ENCODE data around the gene OPCML. TPM values are rescaled to one million over a fixed set of nuclear protein-coding genes. Genes with fewer than 3 reads are reported as not detected.

OPCML gene
- polyA plus RNA-seq, 1 donor from 2014 or later, result 11.6 TPM

- Histone ChIP-seq H4K20me1 (ENCODE audit: insufficient read depth) (no peaks in the 10 kb centered on the region), H3K4me3 (ENCODE audit: low read length) (no peak overlapping the region), H3K36me3 (ENCODE audit: insufficient read depth, low read length) (no peaks in the 10 kb centered on the region), H3K27me3 (ENCODE audit: insufficient read depth, low read depth, low read length) (no peaks in the 10 kb centered on the region), H3K27ac (ENCODE audit: low read length) (no peak overlapping the region), H3K79me2 (replicated peaks; ENCODE audit: insufficient read depth, low read length) (no peaks in the 10 kb centered on the region), H3F3A (ENCODE audit: insufficient read depth, low read length, poor library complexity, severe bottlenecking) (no peaks in the 10 kb centered on the region), H3K4me2 (ENCODE audit: low read length) (no peak overlapping the region), H3K9ac (ENCODE audit: low read length) (no peak overlapping the region), H3K9me2 (ENCODE audit: insufficient read depth, low read length) (no peaks in the 10 kb centered on the region), H2AFZ (ENCODE audit: low read depth, low read length) (no peak overlapping the region), H3K9me3 (ENCODE audit: low read length) (no peaks in the 10 kb centered on the region)
- no peak for TF ChIP-seq TAF1 (IDR thresholded peaks at IDR 0.05; ENCODE audit: low read depth)
- no peak for TF ChIP-seq EP300 (conservative IDR thresholded peaks at IDR 0.05; ENCODE audit: poor library complexity, severe bottlenecking)
- TF ChIP-seq MXI1 (conservative IDR thresholded peaks at IDR 0.05; ENCODE audit: poor library complexity, severe bottlenecking), result no peak
- TF ChIP-seq EZH2 (IDR thresholded peaks at IDR 0.05; ENCODE audit: borderline replicate concordance, insufficient read depth, low read length, poor library complexity, severe bottlenecking), result no peak
- TF ChIP-seq RAD21 (conservative IDR thresholded peaks at IDR 0.05), result no peak
- TF ChIP-seq CTCF (IDR thresholded peaks at IDR 0.05; ENCODE audit: poor library complexity, severe bottlenecking), result no peak
- TF ChIP-seq SMC3 (conservative IDR thresholded peaks at IDR 0.05; ENCODE audit: poor library complexity), result no peak
- TF ChIP-seq POLR2AphosphoS5 (IDR thresholded peaks at IDR 0.05), result no peak
- TF ChIP-seq REST (IDR thresholded peaks at IDR 0.05; ENCODE audit: borderline replicate concordance), result no peak
Measured at GRCh38 chr11:133361689-133361994, 170.7 kb downstream of the OPCML start.

- Histone ChIP-seq H3K9me2 (ENCODE audit: insufficient read depth, low read length) (no peaks in the 10 kb centered on the region), H3K9me3 (ENCODE audit: low read length) (no peaks in the 10 kb centered on the region), H3F3A (ENCODE audit: insufficient read depth, low read length, poor library complexity, severe bottlenecking) (no peaks in the 10 kb centered on the region), H2AFZ (ENCODE audit: low read depth, low read length) (no peak overlapping the region), H3K27ac (ENCODE audit: low read length) (no peak overlapping the region), H3K4me2 (ENCODE audit: low read length) (no peak overlapping the region), H3K27me3 (ENCODE audit: insufficient read depth, low read depth, low read length) (no peaks in the 10 kb centered on the region), H3K36me3 (ENCODE audit: insufficient read depth, low read length) (no peaks in the 10 kb centered on the region), H3K9ac (ENCODE audit: low read length) (no peak overlapping the region), H4K20me1 (ENCODE audit: insufficient read depth) (no peaks in the 10 kb centered on the region), H3K4me3 (ENCODE audit: low read length) (no peak overlapping the region), H3K79me2 (replicated peaks; ENCODE audit: insufficient read depth, low read length) (no peaks in the 10 kb centered on the region)
- TF ChIP-seq CTCF (IDR thresholded peaks at IDR 0.05; ENCODE audit: poor library complexity, severe bottlenecking) (no peak), RAD21 (conservative IDR thresholded peaks at IDR 0.05) (no peak), EP300 (conservative IDR thresholded peaks at IDR 0.05; ENCODE audit: poor library complexity, severe bottlenecking) (no peak), MXI1 (conservative IDR thresholded peaks at IDR 0.05; ENCODE audit: poor library complexity, severe bottlenecking) (no peak), EZH2 (IDR thresholded peaks at IDR 0.05; ENCODE audit: borderline replicate concordance, insufficient read depth, low read length, poor library complexity, severe bottlenecking) (no peak), POLR2AphosphoS5 (IDR thresholded peaks at IDR 0.05) (no peak), REST (IDR thresholded peaks at IDR 0.05; ENCODE audit: borderline replicate concordance) (no peak), SMC3 (conservative IDR thresholded peaks at IDR 0.05; ENCODE audit: poor library complexity) (no peak), TAF1 (IDR thresholded peaks at IDR 0.05; ENCODE audit: low read depth) (no peak)
Measured at GRCh38 chr11:133360860-133361688, 171.2 kb downstream of the OPCML start.
